ENCODE measurements around the gene HIP1R. TPM values are rescaled to one million over a fixed set of nuclear protein-coding genes. Genes with fewer than 3 reads are reported as not detected.

Gene HIP1R
- total and polyA plus RNA-seq, 10 of the 15 experiments (the other 5 are each of a cell fraction or from before 2014, with no cell fraction given) = 0.18 to 27.7 (median 11.7) TPM

DNA sequence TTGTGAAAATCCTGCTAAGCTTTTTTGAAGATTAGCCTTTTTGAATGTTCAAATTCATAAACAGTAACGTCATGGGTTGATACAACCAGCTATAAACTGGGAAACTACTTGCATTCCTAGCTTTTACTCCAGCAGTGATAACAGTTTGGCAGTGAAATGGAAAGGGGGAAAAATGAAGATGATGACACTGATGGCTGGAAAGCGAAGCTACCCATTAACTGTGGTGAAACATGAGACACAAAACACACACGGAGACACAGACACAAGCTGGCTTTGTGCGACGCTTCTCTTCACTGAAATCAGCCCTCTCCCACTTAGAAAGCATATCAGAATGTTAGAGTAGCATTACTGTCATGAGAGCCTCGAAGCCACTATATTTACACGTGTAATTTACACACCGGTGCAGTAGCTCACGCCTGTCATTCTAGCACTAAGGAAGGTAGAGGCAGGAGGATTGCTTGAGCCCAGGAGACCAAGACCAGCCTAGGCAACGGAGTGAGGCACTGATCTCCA, 45.0 kb downstream of the HIP1R start:
- no peak overlapping the region for H3K4me3 ChIP-seq
- POLR2A ChIA-PET = interaction anchor here (1.0 to 5.6 kb wide), 4 partner anchors 9 to 42 kb away, joined by 3 to 25 read pairs (median 8); no protein-coding TSS in a partner anchor
- CTCF ChIA-PET = interaction anchor here (0.6 to 8.9 kb wide), 15 partner anchors 8 to 858 kb away, joined by 3 to 107 read pairs (median 4); partner anchors contain the start of gene VPS37B
- SMC1A ChIA-PET (ENCODE audit: uncharacterized antibody, unreplicated experiment) = interaction anchor here (0.9 to 5.5 kb wide), 11 partner anchors 8 to 357 kb away, joined by 3 to 31 read pairs (median 5); no protein-coding TSS in a partner anchor
- no peak overlapping the region for H3K4me2 ChIP-seq (ENCODE audit: control insufficient read depth, insufficient read depth)
- in situ Hi-C loops (cut with MboI) = no loop called here
- H3K27me3 ChIP-seq (replicated peaks in 1 of 2; ENCODE audit: control insufficient read depth in 2 of 2, insufficient read depth in 2 of 2, low read length in 1 of 2) = no peaks in the 10 kb centered on the region; a peak in 1 of 4 replicates
- 67% methylated on average over 10 of the region's 10 CpGs for WGBS (ENCODE audit: insufficient coverage, insufficient replicate concordance, low lambda C conversion rate, missing lambda C conversion rate)
- RAD21 ChIA-PET (ENCODE audit: unreplicated experiment) = interaction anchor here (1.0 to 1.7 kb wide), 9 partner anchors 9 to 85 kb away, joined by 3 to 11 read pairs (median 3); no protein-coding TSS in a partner anchor
- peaks cover 23% of the 10 kb centered on the region for H3K79me2 ChIP-seq (ENCODE audit: control insufficient read depth, insufficient read depth, low read length)
- no peaks in the 10 kb centered on the region for H3K9me3 ChIP-seq (replicated peaks; ENCODE audit: control insufficient read depth, insufficient read depth, low read length)
- peaks cover 29% of the 10 kb centered on the region for H3K4me1 ChIP-seq (ENCODE audit: control insufficient read depth, insufficient read depth, low read length)
- peaks cover 0 to 7% of the 10 kb centered on the region in 2 experiments; a peak in 2 of 4 replicates for H3K36me3 ChIP-seq (ENCODE audit: control insufficient read depth in 2 of 2, insufficient read depth in 2 of 2, low read length in 1 of 2)
- ATAC-seq (no peak), DNase-seq (ENCODE audit: low read depth, low spot score) (no peak), FAIRE-seq (no peak)
- H2AFZ ChIP-seq (ENCODE audit: control insufficient read depth, low read depth, low read length) = no peak overlapping the region
- no TSS peak for BruUV-seq (replicated peaks)
- H3K9ac ChIP-seq (ENCODE audit: control insufficient read depth, insufficient read depth, low read length) = no peak overlapping the region
- intact Hi-C loops (cut with micrococcal nuclease; ENCODE audit: unreplicated experiment) = loop anchor here (10.0 kb wide), 1 partner anchor 1895 kb away; no protein-coding TSS in a partner anchor
- H4K20me1 ChIP-seq (ENCODE audit: control insufficient read depth, insufficient read depth) = no peaks in the 10 kb centered on the region; the same call in 1 of the 2 replicates
- H3K27ac ChIP-seq (ENCODE audit: control insufficient read depth, insufficient read depth) = no peak overlapping the region
- TF ChIP-seq, protein P1, sequence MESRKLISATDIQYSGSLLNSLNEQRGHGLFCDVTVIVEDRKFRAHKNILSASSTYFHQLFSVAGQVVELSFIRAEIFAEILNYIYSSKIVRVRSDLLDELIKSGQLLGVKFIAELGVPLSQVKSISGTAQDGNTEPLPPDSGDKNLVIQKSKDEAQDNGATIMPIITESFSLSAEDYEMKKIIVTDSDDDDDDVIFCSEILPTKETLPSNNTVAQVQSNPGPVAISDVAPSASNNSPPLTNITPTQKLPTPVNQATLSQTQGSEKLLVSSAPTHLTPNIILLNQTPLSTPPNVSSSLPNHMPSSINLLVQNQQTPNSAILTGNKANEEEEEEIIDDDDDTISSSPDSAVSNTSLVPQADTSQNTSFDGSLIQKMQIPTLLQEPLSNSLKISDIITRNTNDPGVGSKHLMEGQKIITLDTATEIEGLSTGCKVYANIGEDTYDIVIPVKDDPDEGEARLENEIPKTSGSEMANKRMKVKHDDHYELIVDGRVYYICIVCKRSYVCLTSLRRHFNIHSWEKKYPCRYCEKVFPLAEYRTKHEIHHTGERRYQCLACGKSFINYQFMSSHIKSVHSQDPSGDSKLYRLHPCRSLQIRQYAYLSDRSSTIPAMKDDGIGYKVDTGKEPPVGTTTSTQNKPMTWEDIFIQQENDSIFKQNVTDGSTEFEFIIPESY (IDR thresholded peaks at IDR 0.05) = no peak
- TF ChIP-seq, protein P2, sequence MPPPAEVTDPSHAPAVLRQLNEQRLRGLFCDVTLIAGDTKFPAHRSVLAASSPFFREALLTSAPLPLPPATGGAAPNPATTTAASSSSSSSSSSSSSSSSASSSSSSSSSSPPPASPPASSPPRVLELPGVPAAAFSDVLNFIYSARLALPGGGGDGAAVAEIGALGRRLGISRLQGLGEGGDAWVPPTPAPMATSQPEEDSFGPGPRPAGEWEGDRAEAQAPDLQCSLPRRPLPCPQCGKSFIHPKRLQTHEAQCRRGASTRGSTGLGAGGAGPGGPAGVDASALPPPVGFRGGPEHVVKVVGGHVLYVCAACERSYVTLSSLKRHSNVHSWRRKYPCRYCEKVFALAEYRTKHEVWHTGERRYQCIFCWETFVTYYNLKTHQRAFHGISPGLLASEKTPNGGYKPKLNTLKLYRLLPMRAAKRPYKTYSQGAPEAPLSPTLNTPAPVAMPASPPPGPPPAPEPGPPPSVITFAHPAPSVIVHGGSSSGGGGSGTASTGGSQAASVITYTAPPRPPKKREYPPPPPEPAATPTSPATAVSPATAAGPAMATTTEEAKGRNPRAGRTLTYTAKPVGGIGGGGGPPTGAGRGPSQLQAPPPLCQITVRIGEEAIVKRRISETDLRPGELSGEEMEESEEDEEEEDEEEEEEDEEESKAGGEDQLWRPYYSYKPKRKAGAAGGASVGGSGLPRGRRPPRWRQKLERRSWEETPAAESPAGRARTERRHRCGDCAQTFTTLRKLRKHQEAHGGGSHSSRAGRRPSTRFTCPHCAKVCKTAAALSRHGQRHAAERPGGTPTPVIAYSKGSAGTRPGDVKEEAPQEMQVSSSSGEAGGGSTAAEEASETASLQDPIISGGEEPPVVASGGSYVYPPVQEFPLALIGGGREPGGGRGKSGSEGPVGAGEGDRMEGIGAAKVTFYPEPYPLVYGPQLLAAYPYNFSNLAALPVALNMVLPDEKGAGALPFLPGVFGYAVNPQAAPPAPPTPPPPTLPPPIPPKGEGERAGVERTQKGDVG (CRISPR knock-in tag; IDR thresholded peaks at IDR 0.05) = no peak
- TF ChIP-seq, protein P3, sequence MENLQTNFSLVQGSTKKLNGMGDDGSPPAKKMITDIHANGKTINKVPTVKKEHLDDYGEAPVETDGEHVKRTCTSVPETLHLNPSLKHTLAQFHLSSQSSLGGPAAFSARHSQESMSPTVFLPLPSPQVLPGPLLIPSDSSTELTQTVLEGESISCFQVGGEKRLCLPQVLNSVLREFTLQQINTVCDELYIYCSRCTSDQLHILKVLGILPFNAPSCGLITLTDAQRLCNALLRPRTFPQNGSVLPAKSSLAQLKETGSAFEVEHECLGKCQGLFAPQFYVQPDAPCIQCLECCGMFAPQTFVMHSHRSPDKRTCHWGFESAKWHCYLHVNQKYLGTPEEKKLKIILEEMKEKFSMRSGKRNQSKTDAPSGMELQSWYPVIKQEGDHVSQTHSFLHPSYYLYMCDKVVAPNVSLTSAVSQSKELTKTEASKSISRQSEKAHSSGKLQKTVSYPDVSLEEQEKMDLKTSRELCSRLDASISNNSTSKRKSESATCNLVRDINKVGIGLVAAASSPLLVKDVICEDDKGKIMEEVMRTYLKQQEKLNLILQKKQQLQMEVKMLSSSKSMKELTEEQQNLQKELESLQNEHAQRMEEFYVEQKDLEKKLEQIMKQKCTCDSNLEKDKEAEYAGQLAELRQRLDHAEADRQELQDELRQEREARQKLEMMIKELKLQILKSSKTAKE (IDR thresholded peaks at IDR 0.05; ENCODE audit: low read depth, poor library complexity, severe bottlenecking) = no peak
- TF ChIP-seq MYC (IDR thresholded peaks at IDR 0.05; ENCODE audit: insufficient read depth, insufficient read length, insufficient replicate concordance, low read length, severe bottlenecking) = no peak
- TF ChIP-seq BRCA1 (IDR thresholded peaks at IDR 0.05; ENCODE audit: low read depth, low read length) = no peak
- TF ChIP-seq SRF (IDR thresholded peaks at IDR 0.05; ENCODE audit: low read depth in 2 of 2, low read length in 2 of 2) = no peak
- TF ChIP-seq EGR1 (IDR thresholded peaks at IDR 0.05; ENCODE audit: borderline replicate concordance in 1 of 2, low read depth in 2 of 2, low read length in 2 of 2) = no peak
- TF ChIP-seq, protein P4, sequence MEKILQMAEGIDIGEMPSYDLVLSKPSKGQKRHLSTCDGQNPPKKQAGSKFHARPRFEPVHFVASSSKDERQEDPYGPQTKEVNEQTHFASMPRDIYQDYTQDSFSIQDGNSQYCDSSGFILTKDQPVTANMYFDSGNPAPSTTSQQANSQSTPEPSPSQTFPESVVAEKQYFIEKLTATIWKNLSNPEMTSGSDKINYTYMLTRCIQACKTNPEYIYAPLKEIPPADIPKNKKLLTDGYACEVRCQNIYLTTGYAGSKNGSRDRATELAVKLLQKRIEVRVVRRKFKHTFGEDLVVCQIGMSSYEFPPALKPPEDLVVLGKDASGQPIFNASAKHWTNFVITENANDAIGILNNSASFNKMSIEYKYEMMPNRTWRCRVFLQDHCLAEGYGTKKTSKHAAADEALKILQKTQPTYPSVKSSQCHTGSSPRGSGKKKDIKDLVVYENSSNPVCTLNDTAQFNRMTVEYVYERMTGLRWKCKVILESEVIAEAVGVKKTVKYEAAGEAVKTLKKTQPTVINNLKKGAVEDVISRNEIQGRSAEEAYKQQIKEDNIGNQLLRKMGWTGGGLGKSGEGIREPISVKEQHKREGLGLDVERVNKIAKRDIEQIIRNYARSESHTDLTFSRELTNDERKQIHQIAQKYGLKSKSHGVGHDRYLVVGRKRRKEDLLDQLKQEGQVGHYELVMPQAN (conservative IDR thresholded peaks at IDR 0.05) = no peak
- no peak for TF ChIP-seq POLR2A (IDR thresholded peaks at IDR 0.05; ENCODE audit: low read depth, low read length)
- no peak for TF ChIP-seq NFIC (IDR thresholded peaks at IDR 0.05; ENCODE audit: low read depth, low read length)
- no peak for TF ChIP-seq NBN (IDR thresholded peaks at IDR 0.05)

Measured in GM12878 (cell line).